Gastroesophageal sphincter (tissue), 3 donors: ENCODE results near the gene GRID1.

Experiments
- CTCF ChIP-seq, 4 experiments: fragments of 200-600 bp in 2 of 4; fragments of 450-650 bp in 2 of 4; sonication (generic) in 1 of 4; IDR thresholded peaks; one replicate each; pipeline ENCODE4 v1.5.1; 2017 to 2019; ENCODE audit warnings: antibody characterized with exemption in 4 of 4, mild to moderate bottlenecking in 2 of 4, moderate library complexity in 2 of 4
- EP300 ChIP-seq: sonication (generic); formaldehyde crosslinking; IDR thresholded peaks from one replicate; pipeline ENCODE4 v1.6.1; 2017; ENCODE audit warnings: antibody characterized with exemption, mild to moderate bottlenecking
- POLR2AphosphoS5 ChIP-seq: sonication (generic); formaldehyde crosslinking; IDR thresholded peaks from one replicate; pipeline ENCODE4 v1.6.1; 2017; ENCODE audit warnings: antibody characterized with exemption

- TF ChIP-seq CTCF (IDR thresholded peaks at IDR 0.05) (peak in 3 of 4 experiments; percentile 7 to 49 (median 44)), POLR2AphosphoS5 (no peak), EP300 (no peak)
These were observed 3.3 kb downstream of the GRID1 start for GRCh38 chr10:86363184-86363832.
